ENCODE measurements around the gene G2E3.
"Not testable (repeated sequence)": the region's sequence is repeated elsewhere in the genome, so short reads cannot be mapped to it uniquely, and the experiment has no call there.

- TF ChIP-seq POLR2A (IDR thresholded peaks at IDR 0.05; ENCODE audit: extremely low read depth, insufficient read length) = not testable (repeated sequence)
- TF ChIP-seq, protein P1, sequence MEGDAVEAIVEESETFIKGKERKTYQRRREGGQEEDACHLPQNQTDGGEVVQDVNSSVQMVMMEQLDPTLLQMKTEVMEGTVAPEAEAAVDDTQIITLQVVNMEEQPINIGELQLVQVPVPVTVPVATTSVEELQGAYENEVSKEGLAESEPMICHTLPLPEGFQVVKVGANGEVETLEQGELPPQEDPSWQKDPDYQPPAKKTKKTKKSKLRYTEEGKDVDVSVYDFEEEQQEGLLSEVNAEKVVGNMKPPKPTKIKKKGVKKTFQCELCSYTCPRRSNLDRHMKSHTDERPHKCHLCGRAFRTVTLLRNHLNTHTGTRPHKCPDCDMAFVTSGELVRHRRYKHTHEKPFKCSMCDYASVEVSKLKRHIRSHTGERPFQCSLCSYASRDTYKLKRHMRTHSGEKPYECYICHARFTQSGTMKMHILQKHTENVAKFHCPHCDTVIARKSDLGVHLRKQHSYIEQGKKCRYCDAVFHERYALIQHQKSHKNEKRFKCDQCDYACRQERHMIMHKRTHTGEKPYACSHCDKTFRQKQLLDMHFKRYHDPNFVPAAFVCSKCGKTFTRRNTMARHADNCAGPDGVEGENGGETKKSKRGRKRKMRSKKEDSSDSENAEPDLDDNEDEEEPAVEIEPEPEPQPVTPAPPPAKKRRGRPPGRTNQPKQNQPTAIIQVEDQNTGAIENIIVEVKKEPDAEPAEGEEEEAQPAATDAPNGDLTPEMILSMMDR (IDR thresholded peaks at IDR 0.05; ENCODE audit: low read depth, low read length) = not testable (repeated sequence)
Observed at GRCh38 chr14:30644462-30644861, 85.5 kb downstream of the G2E3 start.
